Measurements from ENCODE around the gene ANGPT4.

ANGPT4 gene

GRCh38 chr20:825710-826421 lies 90.3 kb downstream of the ANGPT4 start:
- DNase-seq (ENCODE audit: low spot score): no peak

- DNase-seq (ENCODE audit: low spot score): no peak
Observed at GRCh38 chr20:824916-825315, 91.2 kb downstream of the ANGPT4 start.

GRCh38 chr20:824490-824889 lies 91.6 kb downstream of the ANGPT4 start:
- no peak for DNase-seq (ENCODE audit: low spot score)

GRCh38 chr20:823574-823902 lies 92.6 kb downstream of the ANGPT4 start:
- DNase-seq (ENCODE audit: low spot score): no peak

GRCh38 chr20:822651-823573 lies 93.2 kb downstream of the ANGPT4 start:
- DNase-seq (ENCODE audit: low spot score): no peak

GRCh38 chr20:821731-822065 lies 94.4 kb downstream of the ANGPT4 start:
- DNase-seq (ENCODE audit: low spot score): no peak

GRCh38 chr20:821046-821730 lies 94.9 kb downstream of the ANGPT4 start:
- DNase-seq (ENCODE audit: low spot score): no peak

- no peak for DNase-seq (ENCODE audit: low spot score)
Observed at GRCh38 chr20:820323-820953, 95.7 kb downstream of the ANGPT4 start.
